ENCODE measurements around the gene SMARCA1.

- no peak for TF ChIP-seq NFIC (IDR thresholded peaks at IDR 0.05)
- no peak for TF ChIP-seq REST (IDR thresholded peaks at IDR 0.05; ENCODE audit: low read depth)
Measured at GRCh38 chrX:129561453-129561852, 38.2 kb upstream of the SMARCA1 start.
